PC-3 (cell line): ENCODE results near the gene CCDC91.

ENCODE experiments used
- EZH2 ChIP-seq: fragments of 300-600 bp; sonication (generic); IDR thresholded peaks from one replicate; pipeline ENCODE4 v1.6.1; 2017; ENCODE audit warnings: antibody characterized with exemption, mild to moderate bottlenecking, low read length; ENCODE audit not compliant: unreplicated experiment
- EZH2phosphoT487 ChIP-seq: fragments of 300-600 bp; sonication (generic); IDR thresholded peaks from 2 replicates; pipeline ENCODE4 v1.6.1; 2018; ENCODE audit warnings: mild to moderate bottlenecking, antibody characterized with exemption, low read length, borderline replicate concordance
- TF ChIP-seq, protein P1 (sequence below): fragments of 300-600 bp; sonication (generic); conservative IDR thresholded peaks from 2 replicates; pipeline ENCODE4 v1.5.1; 2017; ENCODE audit warnings: antibody characterized with exemption, low read depth, mild to moderate bottlenecking, low read length

DNA sequence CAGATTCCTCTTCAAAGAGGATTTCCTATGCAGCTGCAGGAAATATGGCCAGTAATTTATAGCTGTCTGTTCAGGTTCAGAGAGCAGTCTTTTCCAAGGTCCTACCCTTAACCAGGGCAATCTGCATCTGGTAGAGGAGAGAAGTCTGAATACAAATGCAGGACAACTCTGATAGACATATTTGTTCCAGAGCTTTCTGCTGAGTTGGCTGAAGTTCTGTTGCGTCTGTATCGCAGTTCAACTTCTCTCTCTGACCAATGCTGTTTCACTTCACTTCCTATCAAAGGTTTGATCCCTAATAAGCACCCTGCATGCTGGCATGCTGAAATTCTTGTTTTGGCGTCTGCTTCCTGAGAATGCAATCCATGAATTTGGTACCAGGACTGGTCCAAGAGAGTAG lies 14.0 kb upstream of the CCDC91 start:
- TF ChIP-seq, protein P1, sequence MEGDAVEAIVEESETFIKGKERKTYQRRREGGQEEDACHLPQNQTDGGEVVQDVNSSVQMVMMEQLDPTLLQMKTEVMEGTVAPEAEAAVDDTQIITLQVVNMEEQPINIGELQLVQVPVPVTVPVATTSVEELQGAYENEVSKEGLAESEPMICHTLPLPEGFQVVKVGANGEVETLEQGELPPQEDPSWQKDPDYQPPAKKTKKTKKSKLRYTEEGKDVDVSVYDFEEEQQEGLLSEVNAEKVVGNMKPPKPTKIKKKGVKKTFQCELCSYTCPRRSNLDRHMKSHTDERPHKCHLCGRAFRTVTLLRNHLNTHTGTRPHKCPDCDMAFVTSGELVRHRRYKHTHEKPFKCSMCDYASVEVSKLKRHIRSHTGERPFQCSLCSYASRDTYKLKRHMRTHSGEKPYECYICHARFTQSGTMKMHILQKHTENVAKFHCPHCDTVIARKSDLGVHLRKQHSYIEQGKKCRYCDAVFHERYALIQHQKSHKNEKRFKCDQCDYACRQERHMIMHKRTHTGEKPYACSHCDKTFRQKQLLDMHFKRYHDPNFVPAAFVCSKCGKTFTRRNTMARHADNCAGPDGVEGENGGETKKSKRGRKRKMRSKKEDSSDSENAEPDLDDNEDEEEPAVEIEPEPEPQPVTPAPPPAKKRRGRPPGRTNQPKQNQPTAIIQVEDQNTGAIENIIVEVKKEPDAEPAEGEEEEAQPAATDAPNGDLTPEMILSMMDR: no peak
- TF ChIP-seq EZH2 (no peak), EZH2phosphoT487 (no peak)
